ENCODE results near the gene EXOC8. TPM values are rescaled to one million over a fixed set of nuclear protein-coding genes. Genes with fewer than 3 reads are reported as not detected.

Gene EXOC8
- total RNA-seq, 1 donor from 2014 or later, result 15.2 TPM

GRCh38 chr1:231334079-231334666 lies 3.5 kb downstream of the EXOC8 start:
- H2AFZ ChIP-seq (ENCODE audit: low read depth, low read length), result no peak overlapping the region
- Mint-ChIP-seq H3K4me1 (ENCODE audit: low read depth, unreplicated experiment) (peaks cover 25% of the 10 kb centered on the region), H3K9me3 (ENCODE audit: unreplicated experiment) (no peaks in the 10 kb centered on the region), H3K36me3 (ENCODE audit: low read depth, unreplicated experiment) (peaks cover 3% of the 10 kb centered on the region), H3K27ac (ENCODE audit: unreplicated experiment) (no peak overlapping the region), H3K27me3 (ENCODE audit: low read depth, unreplicated experiment) (no peaks in the 10 kb centered on the region), H3K4me3 (ENCODE audit: unreplicated experiment) (peak overlapping the region; percentile 97)
- H3K27me3 ChIP-seq (ENCODE audit: insufficient read depth, low read length), result no peaks in the 10 kb centered on the region
- no peak for FAIRE-seq
- peak overlapping the region; percentile 32 for H3K9ac ChIP-seq (ENCODE audit: low read length)
- peaks cover 54% of the 10 kb centered on the region for H4K20me1 ChIP-seq (ENCODE audit: insufficient read depth, low read length)
- no peaks in the 10 kb centered on the region for H3K36me3 ChIP-seq (ENCODE audit: insufficient read depth, low read length)
- H3K9me3 ChIP-seq (ENCODE audit: insufficient read depth, low read depth, low read length), result no peaks in the 10 kb centered on the region
- H3K27ac ChIP-seq (ENCODE audit: low read depth, low read length), result no peak overlapping the region
- H3K4me3 ChIP-seq (ENCODE audit: insufficient read depth, low read depth, low read length), result peak overlapping the region; percentile 52
- H3K4me1 ChIP-seq (ENCODE audit: insufficient read depth, low read length), result peaks cover 33% of the 10 kb centered on the region
- H3K79me2 ChIP-seq (ENCODE audit: insufficient read depth, low read length), result peaks cover 72% of the 10 kb centered on the region
- TF ChIP-seq EZH2 (IDR thresholded peaks at IDR 0.05; ENCODE audit: insufficient read depth, low read length) (no peak), CTCF (IDR thresholded peaks at IDR 0.05; ENCODE audit: insufficient read depth, low read depth, low read length) (no peak)
- no peak for DNase-seq (ENCODE audit: low read depth)
- H3K4me2 ChIP-seq (ENCODE audit: low read length), result peak overlapping the region; percentile 96

GRCh38 chr1:231332761-231333160 lies 4.9 kb downstream of the EXOC8 start:
- FAIRE-seq (no peak), DNase-seq (ENCODE audit: low read depth) (no peak)
- Histone ChIP-seq H2AFZ (ENCODE audit: low read depth, low read length) (no peak overlapping the region), H4K20me1 (ENCODE audit: insufficient read depth, low read length) (peaks cover 54% of the 10 kb centered on the region), H3K9me3 (ENCODE audit: insufficient read depth, low read depth, low read length) (no peaks in the 10 kb centered on the region), H3K4me1 (ENCODE audit: insufficient read depth, low read length) (peaks cover 31% of the 10 kb centered on the region), H3K36me3 (ENCODE audit: insufficient read depth, low read length) (no peaks in the 10 kb centered on the region), H3K4me3 (ENCODE audit: insufficient read depth, low read depth, low read length) (peak overlapping the region; percentile 20), H3K4me2 (ENCODE audit: low read length) (peak overlapping the region; percentile 96), H3K27me3 (ENCODE audit: insufficient read depth, low read length) (no peaks in the 10 kb centered on the region), H3K9ac (ENCODE audit: low read length) (no peak overlapping the region), H3K27ac (ENCODE audit: low read depth, low read length) (no peak overlapping the region), H3K79me2 (ENCODE audit: insufficient read depth, low read length) (peaks cover 61% of the 10 kb centered on the region)
- peaks cover 24% of the 10 kb centered on the region for H3K4me1 Mint-ChIP-seq (ENCODE audit: low read depth, unreplicated experiment)
- TF ChIP-seq CTCF (IDR thresholded peaks at IDR 0.05; ENCODE audit: insufficient read depth, low read depth, low read length), result no peak
- TF ChIP-seq EZH2 (IDR thresholded peaks at IDR 0.05; ENCODE audit: insufficient read depth, low read length), result no peak
- peak overlapping the region; percentile 97 for H3K4me3 Mint-ChIP-seq (ENCODE audit: unreplicated experiment)
- H3K27ac Mint-ChIP-seq (ENCODE audit: unreplicated experiment), result no peak overlapping the region
- no peaks in the 10 kb centered on the region for H3K9me3 Mint-ChIP-seq (ENCODE audit: unreplicated experiment)
- no peaks in the 10 kb centered on the region for H3K27me3 Mint-ChIP-seq (ENCODE audit: low read depth, unreplicated experiment)
- H3K36me3 Mint-ChIP-seq (ENCODE audit: low read depth, unreplicated experiment), result peaks cover 3% of the 10 kb centered on the region

- peaks cover 4% of the 10 kb centered on the region for H3K4me1 Mint-ChIP-seq (ENCODE audit: low read depth, unreplicated experiment)
- no peak overlapping the region for H3K4me3 Mint-ChIP-seq (ENCODE audit: unreplicated experiment)
Observed at GRCh38 chr1:231329483-231329882, 8.2 kb downstream of the EXOC8 start.

More at GRCh38 chr1:231329483-231329882, 8.2 kb downstream of the EXOC8 start:
- Mint-ChIP-seq H3K27me3 (ENCODE audit: low read depth, unreplicated experiment) (no peaks in the 10 kb centered on the region), H3K27ac (ENCODE audit: unreplicated experiment) (no peak overlapping the region), H3K9me3 (ENCODE audit: unreplicated experiment) (no peaks in the 10 kb centered on the region), H3K36me3 (ENCODE audit: low read depth, unreplicated experiment) (peaks cover 3% of the 10 kb centered on the region)
- no peak overlapping the region for H2AFZ ChIP-seq (ENCODE audit: low read depth, low read length)
- no peaks in the 10 kb centered on the region for H3K27me3 ChIP-seq (ENCODE audit: insufficient read depth, low read length)
- no peak for FAIRE-seq
- H3K79me2 ChIP-seq (ENCODE audit: insufficient read depth, low read length), result peaks cover 30% of the 10 kb centered on the region
- no peaks in the 10 kb centered on the region for H3K36me3 ChIP-seq (ENCODE audit: insufficient read depth, low read length)
- no peak for DNase-seq (ENCODE audit: low read depth)
- H3K4me1 ChIP-seq (ENCODE audit: insufficient read depth, low read length), result peaks cover 7% of the 10 kb centered on the region
- no peak overlapping the region for H3K27ac ChIP-seq (ENCODE audit: low read depth, low read length)
- H3K4me2 ChIP-seq (ENCODE audit: low read length), result no peak overlapping the region
- TF ChIP-seq CTCF (IDR thresholded peaks at IDR 0.05; ENCODE audit: insufficient read depth, low read depth, low read length), result no peak
- no peak for TF ChIP-seq EZH2 (IDR thresholded peaks at IDR 0.05; ENCODE audit: insufficient read depth, low read length)
- H3K9me3 ChIP-seq (ENCODE audit: insufficient read depth, low read depth, low read length), result no peaks in the 10 kb centered on the region
- H3K4me3 ChIP-seq (ENCODE audit: insufficient read depth, low read depth, low read length), result no peak overlapping the region
- peaks cover 27% of the 10 kb centered on the region for H4K20me1 ChIP-seq (ENCODE audit: insufficient read depth, low read length)
- no peak overlapping the region for H3K9ac ChIP-seq (ENCODE audit: low read length)

All from astrocyte (in vitro differentiated cells and primary cell).